Brain microvascular endothelial cell (primary cell): ENCODE results near the gene YIPF3.
A peak's percentile ranks its signal among the peaks of the same experiment; 100 is the strongest.

Source experiments
- DNase-seq: peaks from one replicate; pipeline ENCODE4 v3.0.0-alpha.2; 2020
- H3K27ac ChIP-seq: fragments of 250-450 bp; sonication (Bioruptor Pico); 2 replicates; pipeline ENCODE4 v1.5.1; 2020; ENCODE audit warnings: mild to moderate bottlenecking, moderate library complexity
- H3K27me3 ChIP-seq: fragments of 250-450 bp; sonication (Bioruptor Pico); replicated peaks from 2 replicates; pipeline ENCODE4 v1.5.1; 2020; ENCODE audit warnings: mild to moderate bottlenecking
- H3K36me3 ChIP-seq: fragments of 250-450 bp; sonication (Bioruptor Pico); replicated peaks from 2 replicates; pipeline ENCODE4 v1.5.1; 2020; ENCODE audit warnings: mild to moderate bottlenecking
- H3K4me3 ChIP-seq: 2 replicates; pipeline ENCODE4 v1.5.1; 2011; ENCODE audit warnings: low read depth, mild to moderate bottlenecking, control low read depth, low read length, moderate library complexity
- in situ Hi-C: cut with HindIII; loops from 2 replicates; pipeline ENCODE4 v1.10.0; 2017; ENCODE audit warnings: low sequenced_read_pairs, low pct_ligation_motif_present
- TF ChIP-seq, protein P1 (sequence below): IDR thresholded peaks from 2 replicates; pipeline ENCODE4 v1.5.1; 2011; ENCODE audit warnings: low read depth, mild to moderate bottlenecking, moderate library complexity, low read length, control low read depth, inconsistent platforms; ENCODE audit errors: missing control alignments

Gene YIPF3

DNA sequence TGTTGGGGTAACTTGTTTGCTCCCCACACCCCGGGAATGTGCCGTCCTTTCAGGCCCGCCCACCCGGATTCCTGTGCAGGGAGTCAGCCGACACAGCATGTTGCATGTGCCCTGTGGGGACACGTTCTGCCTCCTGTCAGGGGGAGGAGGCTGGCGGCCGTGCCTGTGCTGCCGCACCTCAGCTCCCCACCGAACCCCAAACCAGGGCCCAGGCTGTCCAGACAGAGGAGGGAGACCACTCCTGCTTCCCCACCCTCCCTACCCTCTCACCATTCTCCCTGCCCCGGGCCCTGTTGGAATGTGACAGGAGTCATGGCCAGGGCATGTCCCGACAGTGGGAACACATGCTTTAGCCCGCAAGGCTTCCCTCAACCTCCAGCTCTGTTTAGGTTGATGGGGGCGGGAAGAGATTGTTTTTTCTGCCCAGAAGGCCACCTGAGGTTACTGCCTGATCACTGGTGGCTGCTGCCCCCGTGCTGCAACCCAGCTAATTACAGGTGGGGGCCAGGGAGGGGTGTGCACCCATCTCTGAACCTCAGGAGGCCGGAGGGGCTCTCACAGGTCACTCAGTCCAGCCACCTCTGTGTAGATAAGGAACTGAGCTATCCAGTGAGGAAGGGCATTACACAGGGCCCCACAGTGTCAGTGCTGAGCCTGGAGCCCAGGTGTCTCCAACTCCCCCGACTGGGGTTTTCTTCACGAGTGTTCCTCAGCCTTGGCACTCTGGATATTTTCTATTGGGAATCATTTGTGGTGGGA lies 20.2 kb downstream of the YIPF3 start:
- Histone ChIP-seq H3K36me3 (peaks cover 27% of the 10 kb centered on the region), H3K27ac (no peak overlapping the region), H3K4me3 (no peak overlapping the region), H3K27me3 (no peaks in the 10 kb centered on the region)
- peak; percentile 38 for DNase-seq
- in situ Hi-C loops = no loop called here
- TF ChIP-seq, protein P1, sequence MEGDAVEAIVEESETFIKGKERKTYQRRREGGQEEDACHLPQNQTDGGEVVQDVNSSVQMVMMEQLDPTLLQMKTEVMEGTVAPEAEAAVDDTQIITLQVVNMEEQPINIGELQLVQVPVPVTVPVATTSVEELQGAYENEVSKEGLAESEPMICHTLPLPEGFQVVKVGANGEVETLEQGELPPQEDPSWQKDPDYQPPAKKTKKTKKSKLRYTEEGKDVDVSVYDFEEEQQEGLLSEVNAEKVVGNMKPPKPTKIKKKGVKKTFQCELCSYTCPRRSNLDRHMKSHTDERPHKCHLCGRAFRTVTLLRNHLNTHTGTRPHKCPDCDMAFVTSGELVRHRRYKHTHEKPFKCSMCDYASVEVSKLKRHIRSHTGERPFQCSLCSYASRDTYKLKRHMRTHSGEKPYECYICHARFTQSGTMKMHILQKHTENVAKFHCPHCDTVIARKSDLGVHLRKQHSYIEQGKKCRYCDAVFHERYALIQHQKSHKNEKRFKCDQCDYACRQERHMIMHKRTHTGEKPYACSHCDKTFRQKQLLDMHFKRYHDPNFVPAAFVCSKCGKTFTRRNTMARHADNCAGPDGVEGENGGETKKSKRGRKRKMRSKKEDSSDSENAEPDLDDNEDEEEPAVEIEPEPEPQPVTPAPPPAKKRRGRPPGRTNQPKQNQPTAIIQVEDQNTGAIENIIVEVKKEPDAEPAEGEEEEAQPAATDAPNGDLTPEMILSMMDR = peak; percentile 77

DNA sequence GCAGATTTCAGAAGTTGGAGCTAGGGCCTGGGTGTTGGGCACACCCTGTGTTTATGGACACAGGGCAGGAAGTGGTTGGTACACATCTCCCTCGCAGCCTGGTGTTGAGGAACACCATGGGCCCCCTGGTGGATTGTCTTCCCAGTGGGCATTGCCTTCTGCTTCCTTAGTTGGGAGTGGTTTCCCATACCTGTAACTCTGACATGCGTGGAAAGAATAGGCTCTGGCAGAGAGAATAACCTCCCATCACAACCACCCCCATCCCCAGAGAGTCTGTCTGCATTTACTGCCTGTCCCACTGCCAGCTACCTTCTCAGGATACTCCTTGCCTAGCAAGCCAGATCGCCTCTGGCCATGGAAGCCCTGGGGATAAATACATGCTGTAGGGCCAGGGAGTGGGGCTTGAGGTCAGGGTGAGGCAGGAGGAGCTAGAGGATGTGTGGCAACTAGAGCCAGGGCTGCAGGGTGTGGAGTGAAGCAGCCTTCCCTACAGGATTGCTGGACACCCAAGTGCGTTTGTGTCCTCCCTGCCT lies 21.3 kb downstream of the YIPF3 start:
- Histone ChIP-seq H3K36me3 (peaks cover 23% of the 10 kb centered on the region), H3K27me3 (no peaks in the 10 kb centered on the region), H3K4me3 (no peak overlapping the region), H3K27ac (no peak overlapping the region)
- TF ChIP-seq, protein P1 = peak; percentile 52
- in situ Hi-C loops = no loop called here
- DNase-seq = no peak

DNA sequence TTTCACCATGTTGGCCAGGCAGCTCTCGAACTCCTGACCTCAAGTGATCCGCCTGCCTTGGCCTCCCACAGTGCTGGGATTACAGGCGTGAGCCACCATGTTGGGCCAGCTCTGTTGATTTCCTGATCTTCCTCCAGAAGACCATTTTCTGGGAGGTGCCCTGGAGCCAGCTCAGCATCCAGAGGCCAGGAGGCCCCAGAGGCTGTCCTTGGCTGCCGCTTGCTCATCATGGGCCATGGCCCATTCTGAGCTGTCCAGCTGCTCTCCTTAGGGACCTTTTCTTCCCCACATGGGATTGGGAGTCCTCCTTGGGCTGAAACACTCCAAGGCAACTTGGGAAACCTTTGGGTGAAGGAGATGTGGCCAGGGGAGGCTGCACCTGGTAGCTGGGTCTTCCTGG lies 22.0 kb downstream of the YIPF3 start:
- Histone ChIP-seq H3K4me3 (no peak overlapping the region), H3K27me3 (no peaks in the 10 kb centered on the region), H3K27ac (no peak overlapping the region), H3K36me3 (peaks cover 16% of the 10 kb centered on the region)
- DNase-seq = no peak
- in situ Hi-C loops = no loop called here
- TF ChIP-seq, protein P1 = no peak

DNA sequence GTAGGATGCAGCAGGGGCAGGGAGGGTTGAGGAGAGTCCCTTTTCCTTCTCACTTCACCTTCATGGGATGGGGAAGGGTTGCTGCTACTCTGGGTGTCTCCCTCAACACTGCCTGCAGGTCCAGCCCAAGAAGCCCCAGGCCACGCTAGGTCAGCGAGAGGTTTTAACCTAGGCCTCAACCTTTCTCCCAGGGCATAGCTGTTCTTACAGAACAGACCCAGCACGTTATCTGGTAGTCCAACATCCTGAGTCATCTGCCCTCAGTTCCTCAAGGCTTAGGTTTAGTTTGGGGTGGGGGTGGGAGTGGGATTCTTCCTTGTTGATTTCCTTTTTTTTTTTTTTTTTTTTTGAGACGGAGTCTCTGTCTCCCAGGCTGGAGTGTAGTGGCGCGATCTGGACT lies 22.4 kb downstream of the YIPF3 start:
- TF ChIP-seq, protein P1 = no peak
- Histone ChIP-seq H3K27ac (no peak overlapping the region), H3K4me3 (no peak overlapping the region), H3K36me3 (peaks cover 11% of the 10 kb centered on the region), H3K27me3 (no peaks in the 10 kb centered on the region)
- DNase-seq = no peak
- in situ Hi-C loops = no loop called here

DNA sequence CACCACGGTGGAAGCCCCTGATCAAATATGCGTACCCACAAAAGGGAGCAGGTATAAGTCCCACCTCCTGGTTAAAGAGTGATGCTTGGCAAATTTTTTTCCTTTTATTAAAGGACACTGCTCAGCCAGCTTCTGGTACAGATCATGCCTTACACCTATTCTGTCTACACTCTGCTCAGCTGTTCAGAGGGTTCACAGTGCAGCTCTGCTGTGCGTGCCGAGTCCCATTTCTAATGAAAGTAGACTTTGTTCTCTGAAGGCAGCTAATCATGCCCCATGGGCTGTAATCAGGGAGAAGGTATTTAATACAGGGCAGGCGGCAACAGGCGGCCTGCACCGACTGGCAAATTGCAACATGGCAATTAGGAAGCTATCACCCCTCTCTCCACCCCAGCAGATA lies 22.9 kb downstream of the YIPF3 start:
- TF ChIP-seq, protein P1 = no peak
- Histone ChIP-seq H3K27me3 (no peaks in the 10 kb centered on the region), H3K27ac (no peak overlapping the region), H3K36me3 (peaks cover 7% of the 10 kb centered on the region), H3K4me3 (no peak overlapping the region)
- no peak for DNase-seq
- in situ Hi-C loops = no loop called here

DNA sequence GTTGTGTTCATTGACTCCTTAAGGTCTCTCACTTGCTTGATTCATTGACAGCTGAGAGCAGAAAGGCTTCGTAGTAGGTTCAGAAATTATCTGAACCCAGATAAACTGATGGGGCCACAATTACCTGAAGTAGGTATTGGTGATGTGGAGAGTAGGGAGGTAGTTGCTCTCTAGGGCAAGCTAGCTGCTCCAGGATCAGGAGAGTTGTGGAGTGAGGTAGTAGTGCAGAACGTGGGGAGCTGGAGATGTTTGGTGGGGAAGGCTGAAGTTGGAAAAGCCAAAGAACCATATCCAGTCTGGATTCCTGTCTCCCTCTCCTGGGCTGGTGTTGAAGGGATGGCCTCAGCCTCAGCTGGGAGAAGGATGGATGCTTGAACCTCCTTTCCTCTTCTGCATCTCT lies 23.5 kb downstream of the YIPF3 start:
- DNase-seq = no peak
- H3K4me3 ChIP-seq = no peak overlapping the region
- in situ Hi-C loops = no loop called here
- H3K36me3 ChIP-seq = peaks cover 3% of the 10 kb centered on the region
- H3K27ac ChIP-seq = no peak overlapping the region
- TF ChIP-seq, protein P1 = no peak
- H3K27me3 ChIP-seq = no peaks in the 10 kb centered on the region
